GM12891 (cell line): Measurements from ENCODE around the gene SLC22A14.

Experiments used
- POLR2A ChIP-seq: IDR thresholded peaks from 2 replicates; pipeline ENCODE4 v1.6.1; 2011; ENCODE audit warnings: low read depth, low read length, control low read depth
- POLR2AphosphoS5 ChIP-seq: IDR thresholded peaks from 2 replicates; pipeline ENCODE4 v1.6.1; 2011; ENCODE audit warnings: low read depth, low read length, control low read depth
- TAF1 ChIP-seq: IDR thresholded peaks from 2 replicates; pipeline ENCODE4 v1.6.1; 2011; ENCODE audit warnings: low read depth, low read length, control low read depth

DNA sequence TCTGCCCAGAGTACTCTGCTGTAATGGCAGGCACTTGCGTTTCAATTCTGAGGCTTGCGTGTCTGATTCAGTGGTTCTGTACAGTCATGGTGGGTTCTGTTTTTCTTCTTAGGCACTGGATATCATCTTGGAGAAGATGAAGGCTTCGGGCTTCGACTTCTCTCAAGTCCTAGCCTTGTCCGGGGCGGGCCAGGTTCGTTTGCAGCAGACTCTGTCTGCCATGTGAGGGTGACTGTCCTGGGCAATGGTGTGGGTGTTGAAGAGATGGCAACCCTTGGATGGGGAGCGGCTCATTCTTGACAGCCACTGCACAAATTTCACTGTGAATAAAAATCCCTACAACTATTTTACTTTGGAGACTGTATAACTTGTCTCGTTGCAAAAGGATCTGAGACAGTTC, 80.7 kb downstream of the SLC22A14 start:
- TF ChIP-seq POLR2A (no peak), POLR2AphosphoS5 (no peak), TAF1 (no peak)
